Muscle layer of colon (tissue), 2 donors: ENCODE data around the gene ZFP36L2.

Experiments used
- H3K27ac ChIP-seq: one replicate; pipeline ENCODE4 v1.7.0; 2013; ENCODE audit warnings: low read depth, mild to moderate bottlenecking, low read length, moderate library complexity
- H3K27me3 ChIP-seq, 2 donors: one replicate each; pipeline ENCODE4 v1.7.0; 2013; ENCODE audit warnings: low read length in 2 of 2, mild to moderate bottlenecking in 2 of 2; ENCODE audit not compliant: insufficient read depth in 2 of 2, control insufficient read depth in 1 of 2
- H3K36me3 ChIP-seq: one replicate; pipeline ENCODE4 v1.7.0; 2013; ENCODE audit warnings: mild to moderate bottlenecking, low read length; ENCODE audit not compliant: insufficient read depth
- H3K4me1 ChIP-seq: one replicate; pipeline ENCODE4 v1.7.0; 2013; ENCODE audit warnings: mild to moderate bottlenecking, low read length; ENCODE audit not compliant: insufficient read depth
- H3K4me3 ChIP-seq, 2 donors: one replicate each; pipeline ENCODE4 v1.7.0; 2013; ENCODE audit warnings: low read length in 2 of 2, low read depth in 1 of 2, mild to moderate bottlenecking in 1 of 2, moderate library complexity in 1 of 2
- H3K9ac ChIP-seq: one replicate; pipeline ENCODE4 v1.7.0; 2013; ENCODE audit warnings: low read length
- H3K9me3 ChIP-seq: one replicate; pipeline ENCODE4 v1.7.0; 2013; ENCODE audit warnings: mild to moderate bottlenecking, low read length
- donor health status: abdominal sarcoma.
- donor health status: Adenocarcinoma of cecum.

The ZFP36L2 gene

GRCh38 chr2:43265421-43265820 is 39.0 kb upstream of the ZFP36L2 start:
- H3K27ac ChIP-seq, result peak overlapping the region; percentile 87
- H3K9ac ChIP-seq, result peak overlapping the region; percentile 11

DNA sequence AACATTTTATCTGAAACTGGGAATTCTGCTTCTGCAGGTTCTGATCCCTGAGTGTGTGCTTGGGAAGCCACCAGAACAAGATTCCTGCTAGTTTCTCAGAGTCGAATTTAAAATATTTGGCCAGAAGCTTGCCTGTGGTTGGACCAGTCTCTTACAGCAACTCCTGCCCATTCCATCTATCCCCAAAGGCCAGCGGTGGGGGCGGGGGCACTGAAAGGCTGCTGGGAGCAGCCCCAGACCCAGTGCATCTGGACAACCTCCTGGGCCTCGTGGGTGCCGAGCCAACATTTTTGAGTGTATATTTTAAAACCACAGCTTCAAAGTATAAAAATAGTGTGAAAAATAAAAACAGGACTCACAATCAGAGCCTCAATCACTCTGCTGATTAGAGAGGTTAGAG is 38.6 kb upstream of the ZFP36L2 start:
- Histone ChIP-seq H3K4me3 (peak overlapping the region in 1 of 2 donors; percentile 36), H3K4me1 (peaks cover 66% of the 10 kb centered on the region), H3K36me3 (no peaks in the 10 kb centered on the region), H3K9ac (peak overlapping the region; percentile 11), H3K27ac (peak overlapping the region; percentile 87), H3K9me3 (no peaks in the 10 kb centered on the region), H3K27me3 (no peaks in the 10 kb centered on the region)

More at GRCh38 chr2:43265421-43265820, 39.0 kb upstream of the ZFP36L2 start:
- H3K27me3 ChIP-seq, result no peaks in the 10 kb centered on the region
- H3K4me3 ChIP-seq, result peak overlapping the region in 1 of 2 donors; percentile 36
- peaks cover 70% of the 10 kb centered on the region for H3K4me1 ChIP-seq
- no peaks in the 10 kb centered on the region for H3K36me3 ChIP-seq
- H3K9me3 ChIP-seq, result no peaks in the 10 kb centered on the region

DNA sequence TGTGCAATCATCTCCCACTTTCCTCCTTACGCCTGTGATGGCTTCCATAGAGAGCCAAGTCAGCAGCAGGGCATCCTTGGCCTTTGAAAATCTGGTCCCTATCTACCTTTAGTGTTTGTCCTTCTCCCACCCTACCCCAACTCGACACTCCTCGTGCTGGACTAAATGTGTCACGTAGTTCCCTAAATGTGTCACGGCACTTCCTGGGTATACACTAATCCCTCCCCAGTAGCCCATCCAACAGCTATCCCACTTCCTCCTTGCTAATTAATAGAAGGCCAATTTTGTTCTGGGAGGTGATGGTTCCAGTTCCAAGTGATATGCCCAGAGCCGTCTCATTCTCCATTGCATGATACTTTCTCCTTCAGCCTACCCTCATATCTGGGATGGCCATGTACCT is 36.5 kb upstream of the ZFP36L2 start:
- Histone ChIP-seq H3K27ac (no peak overlapping the region), H3K9me3 (no peaks in the 10 kb centered on the region), H3K27me3 (no peaks in the 10 kb centered on the region), H3K36me3 (no peaks in the 10 kb centered on the region), H3K4me3 (no peak overlapping the region), H3K9ac (no peak overlapping the region), H3K4me1 (peaks cover 45% of the 10 kb centered on the region)

GRCh38 chr2:43262239-43262638 is 35.8 kb upstream of the ZFP36L2 start:
- Histone ChIP-seq H3K9me3 (no peaks in the 10 kb centered on the region), H3K4me1 (peaks cover 38% of the 10 kb centered on the region), H3K27me3 (no peaks in the 10 kb centered on the region), H3K36me3 (no peaks in the 10 kb centered on the region), H3K9ac (no peak overlapping the region), H3K4me3 (no peak overlapping the region), H3K27ac (no peak overlapping the region)

- H3K27ac ChIP-seq, result no peak overlapping the region
- H3K36me3 ChIP-seq, result no peaks in the 10 kb centered on the region
- no peak overlapping the region for H3K4me3 ChIP-seq
- H3K9me3 ChIP-seq, result no peaks in the 10 kb centered on the region
- no peak overlapping the region for H3K9ac ChIP-seq
- no peaks in the 10 kb centered on the region for H3K27me3 ChIP-seq
- peaks cover 22% of the 10 kb centered on the region for H3K4me1 ChIP-seq
These were observed 33.1 kb upstream of the ZFP36L2 start for GRCh38 chr2:43259512-43259911.

DNA sequence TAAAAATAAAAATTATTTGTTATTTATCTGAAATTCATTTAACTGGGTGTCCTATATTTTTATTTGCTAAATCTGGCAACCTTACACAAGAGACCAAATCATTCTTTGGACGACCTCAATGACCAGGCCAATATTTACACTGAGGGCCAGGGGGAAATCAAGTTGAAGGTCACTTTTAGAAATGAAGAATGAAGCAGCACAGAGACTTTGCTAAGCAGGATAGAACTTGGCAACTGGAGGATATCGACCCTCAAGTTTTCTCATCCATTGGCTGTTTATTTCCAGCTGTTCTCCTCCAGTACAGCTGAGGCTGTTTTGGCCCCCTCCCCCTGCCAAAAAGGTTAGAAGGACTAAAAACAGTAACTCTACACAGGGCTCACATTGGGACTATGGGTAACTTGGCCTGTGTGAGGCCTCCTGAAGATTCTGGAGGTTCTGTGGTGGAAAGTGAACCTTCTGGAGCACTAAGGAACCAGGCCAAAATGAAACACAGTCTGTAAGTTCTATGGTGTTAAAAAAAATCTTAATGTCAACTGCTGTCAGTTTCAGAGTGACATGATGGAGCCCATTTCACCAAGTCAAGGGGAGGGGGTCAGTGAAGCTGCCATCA is 32.2 kb upstream of the ZFP36L2 start:
- no peak overlapping the region for H3K4me3 ChIP-seq
- H3K9ac ChIP-seq, result no peak overlapping the region
- H3K27me3 ChIP-seq, result no peaks in the 10 kb centered on the region
- no peaks in the 10 kb centered on the region for H3K9me3 ChIP-seq
- H3K36me3 ChIP-seq, result no peaks in the 10 kb centered on the region
- peaks cover 13% of the 10 kb centered on the region for H3K4me1 ChIP-seq
- H3K27ac ChIP-seq, result no peak overlapping the region

DNA sequence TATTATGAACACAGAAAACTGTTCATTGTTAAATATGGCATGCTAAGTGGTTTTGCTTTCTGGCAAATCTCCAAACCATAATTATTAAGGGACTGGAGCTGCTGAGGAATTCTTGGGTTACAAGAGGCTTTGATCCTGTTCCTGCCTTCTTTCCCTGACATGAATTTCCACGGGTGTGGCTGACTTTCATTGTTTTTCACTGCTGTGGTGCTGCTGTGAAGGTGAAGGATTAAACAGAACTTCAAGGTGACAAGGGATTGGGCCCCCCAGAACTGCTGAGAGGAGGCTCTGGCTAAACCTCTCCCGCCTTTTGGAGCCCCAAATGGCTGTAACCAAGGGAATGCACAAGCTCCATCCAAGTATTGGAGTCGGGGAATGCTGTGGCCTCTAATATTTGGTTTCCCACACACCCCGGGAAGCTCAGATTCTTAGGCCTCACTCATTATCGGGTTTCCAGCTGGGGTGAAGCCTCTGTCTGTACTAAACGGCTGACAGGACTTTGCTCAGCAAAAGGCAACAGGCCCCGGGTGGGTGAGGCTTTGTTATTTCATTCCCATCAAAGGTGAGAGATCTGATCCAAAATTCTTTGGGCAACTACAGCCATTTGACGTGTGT is 29.0 kb upstream of the ZFP36L2 start:
- Histone ChIP-seq H3K27me3 (no peaks in the 10 kb centered on the region), H3K9ac (no peak overlapping the region), H3K9me3 (no peaks in the 10 kb centered on the region), H3K36me3 (no peaks in the 10 kb centered on the region), H3K4me1 (peaks cover 26% of the 10 kb centered on the region), H3K27ac (peak overlapping the region; percentile 43), H3K4me3 (no peak overlapping the region)

DNA sequence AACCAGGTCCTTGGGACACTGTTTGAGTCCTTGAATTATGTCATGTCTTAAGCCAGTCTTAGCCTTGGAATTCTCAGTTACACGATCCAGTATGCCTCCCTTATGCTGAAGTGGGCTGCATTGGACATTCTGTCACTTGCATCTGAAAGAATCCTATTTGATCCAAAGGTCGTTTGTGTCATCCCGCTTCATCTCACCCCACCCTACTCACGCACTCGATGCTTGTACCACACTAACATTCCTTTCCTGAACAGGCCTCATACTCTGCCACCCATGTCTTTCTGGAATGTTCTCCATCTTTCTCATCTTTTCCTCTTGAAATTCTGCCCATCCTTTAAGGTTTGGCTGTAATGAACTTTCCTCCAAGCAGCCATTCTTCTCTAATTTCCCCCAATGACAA is 27.9 kb upstream of the ZFP36L2 start:
- no peaks in the 10 kb centered on the region for H3K27me3 ChIP-seq
- peaks cover 35% of the 10 kb centered on the region for H3K4me1 ChIP-seq
- H3K4me3 ChIP-seq, result no peak overlapping the region
- no peaks in the 10 kb centered on the region for H3K36me3 ChIP-seq
- no peak overlapping the region for H3K27ac ChIP-seq
- H3K9ac ChIP-seq, result no peak overlapping the region
- no peaks in the 10 kb centered on the region for H3K9me3 ChIP-seq

DNA sequence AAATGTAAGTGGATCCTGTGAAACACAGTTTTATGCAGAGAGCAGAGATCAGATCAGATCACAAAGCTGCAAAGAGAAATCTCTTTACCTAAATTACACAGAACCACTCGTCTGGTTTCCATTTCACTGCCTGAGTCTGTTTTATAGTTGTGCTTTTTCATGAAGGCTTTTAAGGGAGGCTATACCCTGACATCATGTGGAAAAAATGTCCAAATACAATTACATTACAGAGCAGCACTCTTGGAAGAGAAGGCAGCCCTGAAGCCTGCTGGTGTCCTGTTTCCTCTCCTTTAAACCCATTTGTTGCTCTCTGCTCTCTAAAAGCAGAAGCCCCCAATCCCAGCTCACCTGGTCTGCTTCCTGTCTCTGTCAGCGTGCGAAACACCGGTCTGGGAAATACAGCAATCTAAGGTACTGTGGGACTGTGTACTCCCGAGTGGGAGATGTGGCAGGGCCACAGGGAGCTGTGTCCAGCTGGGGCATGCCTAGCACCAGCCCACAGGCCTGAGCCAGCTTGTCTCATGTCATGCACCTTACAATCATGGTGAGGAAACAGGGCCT is 24.8 kb upstream of the ZFP36L2 start:
- Histone ChIP-seq H3K4me3 (no peak overlapping the region), H3K27ac (peak overlapping the region; percentile 77), H3K27me3 (no peaks in the 10 kb centered on the region), H3K36me3 (no peaks in the 10 kb centered on the region), H3K9me3 (no peaks in the 10 kb centered on the region), H3K4me1 (peaks cover 35% of the 10 kb centered on the region), H3K9ac (peak overlapping the region; percentile 26)

DNA sequence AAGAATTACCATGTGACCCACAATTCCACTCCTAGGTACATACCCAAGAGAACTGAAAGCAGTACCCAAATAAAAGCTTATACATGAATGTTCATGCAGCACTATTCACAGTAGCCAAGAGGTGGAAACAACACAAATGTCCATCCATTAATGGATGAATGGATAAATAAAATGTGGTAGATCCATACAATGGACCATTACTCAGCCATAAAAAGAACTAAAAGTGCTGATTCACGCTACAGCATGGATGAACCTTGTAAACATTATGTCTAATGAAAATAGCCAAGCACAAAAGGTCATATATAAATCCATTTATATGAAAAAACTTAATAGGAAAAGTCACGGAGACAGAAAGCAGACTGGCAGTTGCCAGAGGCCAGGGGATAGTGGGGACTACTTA is 23.6 kb upstream of the ZFP36L2 start:
- Histone ChIP-seq H3K27ac (peak overlapping the region; percentile 46), H3K27me3 (no peaks in the 10 kb centered on the region), H3K36me3 (no peaks in the 10 kb centered on the region), H3K4me1 (peaks cover 26% of the 10 kb centered on the region), H3K9me3 (no peaks in the 10 kb centered on the region), H3K9ac (no peak overlapping the region), H3K4me3 (no peak overlapping the region)

- no peak overlapping the region for H3K9ac ChIP-seq
- H3K4me1 ChIP-seq, result peaks cover 24% of the 10 kb centered on the region
- H3K27me3 ChIP-seq, result no peaks in the 10 kb centered on the region
- H3K36me3 ChIP-seq, result no peaks in the 10 kb centered on the region
- no peaks in the 10 kb centered on the region for H3K9me3 ChIP-seq
- peak overlapping the region; percentile 5 for H3K27ac ChIP-seq
- no peak overlapping the region for H3K4me3 ChIP-seq
These were observed 22.2 kb upstream of the ZFP36L2 start for GRCh38 chr2:43248621-43249020.

DNA sequence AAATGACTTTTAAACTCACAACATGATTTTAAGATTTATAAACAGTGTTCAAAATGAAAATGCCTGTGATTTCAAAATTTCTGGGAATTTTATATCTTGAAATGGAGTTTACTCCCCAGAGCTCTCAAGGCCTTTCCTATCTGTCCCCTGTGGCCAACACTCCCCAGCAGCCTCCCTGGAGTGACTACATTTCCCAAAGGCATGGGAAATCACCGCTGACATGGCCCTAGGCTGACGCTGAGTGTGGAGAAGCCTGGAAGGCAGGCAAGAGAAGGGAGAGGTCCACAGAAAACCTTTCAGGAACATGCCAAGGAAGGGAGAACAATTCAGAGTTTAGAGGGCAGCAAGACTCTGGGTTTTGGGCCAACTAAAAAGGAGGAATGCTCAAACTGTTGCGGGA is 20.2 kb upstream of the ZFP36L2 start:
- H3K27ac ChIP-seq, result no peak overlapping the region
- H3K36me3 ChIP-seq, result no peaks in the 10 kb centered on the region
- no peak overlapping the region for H3K4me3 ChIP-seq
- H3K9ac ChIP-seq, result no peak overlapping the region
- H3K4me1 ChIP-seq, result peaks cover 20% of the 10 kb centered on the region
- no peaks in the 10 kb centered on the region for H3K9me3 ChIP-seq
- H3K27me3 ChIP-seq, result no peaks in the 10 kb centered on the region
